Fibroblast of peridontal ligament (primary cell): ENCODE measurements around the gene NHERF2.

Experiments used
- DNase-seq: peaks from one replicate; pipeline ENCODE4 v3.0.0-alpha.2; 2010; ENCODE audit errors: extremely low read depth

The NHERF2 gene

GRCh38 chr16:2082983-2083364 lies 56.3 kb downstream of the NHERF2 start:
- no peak for DNase-seq

DNA sequence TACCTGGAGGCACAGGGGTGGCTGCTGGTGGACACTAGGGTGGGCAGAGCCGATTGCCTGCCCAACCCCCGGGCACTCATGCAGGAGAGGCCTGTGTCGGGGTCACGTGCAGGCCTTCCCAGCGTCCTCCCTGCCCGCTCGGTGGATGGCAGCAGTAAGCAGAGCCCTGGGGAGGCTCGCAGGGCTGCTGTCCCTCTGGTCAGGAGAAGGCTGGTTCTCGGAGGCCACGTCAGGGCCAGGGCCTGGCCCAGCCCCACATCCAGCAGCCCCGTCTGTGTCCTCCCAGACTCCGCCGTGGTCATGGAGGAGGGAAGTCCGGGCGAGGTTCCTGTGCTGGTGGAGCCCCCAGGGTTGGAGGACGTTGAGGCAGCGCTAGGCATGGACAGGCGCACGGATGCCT lies 56.7 kb downstream of the NHERF2 start:
- DNase-seq: no peak

DNA sequence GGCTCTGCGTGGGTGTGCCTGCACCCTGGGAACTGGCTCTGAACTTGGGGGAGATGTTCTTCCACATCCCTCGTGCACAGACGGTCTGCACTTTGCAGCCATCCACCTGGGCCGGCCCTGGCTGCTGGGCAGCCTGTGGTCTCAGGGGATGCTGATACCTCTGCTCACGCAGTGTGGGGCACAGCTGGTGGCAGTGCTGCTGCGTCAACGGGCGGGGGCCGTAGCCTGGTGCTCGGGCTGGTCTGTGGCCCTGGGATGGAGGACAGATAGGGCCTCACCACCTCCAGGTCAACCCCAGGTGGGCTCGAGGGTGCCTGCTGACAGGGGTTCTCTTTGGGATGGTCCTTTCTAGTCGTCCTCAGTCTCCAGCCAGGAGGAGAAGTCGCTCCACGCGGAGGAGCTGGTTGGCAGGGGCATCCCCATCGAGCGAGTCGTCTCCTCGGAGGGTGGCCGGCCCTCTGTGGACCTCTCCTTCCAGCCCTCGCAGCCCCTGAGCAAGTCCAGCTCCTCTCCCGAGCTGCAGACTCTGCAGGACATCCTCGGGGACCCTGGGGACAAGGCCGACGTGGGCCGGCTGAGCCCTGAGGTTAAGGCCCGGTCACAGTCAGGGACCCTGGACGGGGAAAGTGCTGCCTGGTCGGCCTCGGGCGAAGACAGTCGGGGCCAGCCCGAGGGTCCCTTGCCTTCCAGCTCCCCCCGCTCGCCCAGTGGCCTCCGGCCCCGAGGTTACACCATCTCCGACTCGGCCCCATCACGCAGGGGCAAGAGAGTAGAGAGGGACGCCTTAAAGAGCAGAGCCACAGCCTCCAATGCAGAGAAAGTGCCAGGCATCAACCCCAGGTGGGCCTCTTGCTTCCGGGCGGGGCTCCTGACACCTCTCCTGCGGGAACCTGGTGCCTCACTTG lies 57.4 kb downstream of the NHERF2 start:
- no peak for DNase-seq

GRCh38 chr16:2084895-2085625 lies 58.4 kb downstream of the NHERF2 start:
- DNase-seq: no peak

DNA sequence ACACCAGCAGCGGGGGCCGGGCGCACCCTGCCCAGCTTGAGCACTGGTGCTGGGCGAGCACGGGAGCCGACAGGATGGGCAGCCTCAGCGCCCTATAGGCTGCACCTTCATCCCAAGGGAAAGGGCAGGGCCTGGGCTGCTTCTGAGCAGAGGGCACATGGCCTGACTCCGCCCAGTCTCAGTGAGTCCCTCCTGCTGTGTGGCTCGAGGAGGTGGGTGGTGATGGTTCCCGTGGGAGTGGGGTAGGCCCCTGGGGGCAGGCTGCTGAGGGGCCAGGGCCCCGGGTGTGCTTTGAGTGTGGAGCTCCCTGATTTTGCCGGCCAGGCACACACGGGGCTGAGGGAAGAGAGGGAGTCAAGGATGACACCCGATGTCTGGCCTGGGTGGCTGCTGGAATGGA lies 59.0 kb downstream of the NHERF2 start:
- DNase-seq: no peak

DNA sequence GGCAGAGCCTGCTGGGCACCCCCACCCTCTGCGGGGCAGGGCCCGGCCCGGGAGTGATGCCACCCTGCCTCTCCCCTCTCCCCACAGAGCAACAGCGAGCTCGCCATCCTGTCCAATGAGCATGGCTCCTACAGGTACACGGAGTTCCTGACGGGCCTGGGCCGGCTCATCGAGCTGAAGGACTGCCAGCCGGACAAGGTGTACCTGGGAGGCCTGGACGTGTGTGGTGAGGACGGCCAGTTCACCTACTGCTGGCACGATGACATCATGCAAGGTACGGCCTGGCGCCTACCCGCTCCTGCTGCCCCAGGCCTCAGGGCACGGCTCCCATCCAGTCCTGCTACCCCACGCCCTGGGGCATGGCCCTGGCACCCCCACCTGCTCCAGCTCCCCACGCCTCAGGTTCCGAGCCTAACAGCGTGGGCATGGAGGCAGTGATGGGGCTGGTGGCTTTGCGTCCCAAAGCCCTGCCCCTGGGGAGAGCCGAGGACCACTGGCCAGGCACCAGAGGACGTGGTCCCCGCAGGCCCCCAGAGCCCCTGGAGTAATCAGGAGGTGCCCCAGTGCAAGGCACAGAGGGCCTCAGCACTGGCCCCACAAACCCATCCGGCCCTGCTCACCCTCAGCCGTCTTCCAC lies 59.5 kb downstream of the NHERF2 start:
- DNase-seq: no peak

- DNase-seq: no peak
Observed at GRCh38 chr16:2086812-2087747, 60.4 kb downstream of the NHERF2 start.

DNA sequence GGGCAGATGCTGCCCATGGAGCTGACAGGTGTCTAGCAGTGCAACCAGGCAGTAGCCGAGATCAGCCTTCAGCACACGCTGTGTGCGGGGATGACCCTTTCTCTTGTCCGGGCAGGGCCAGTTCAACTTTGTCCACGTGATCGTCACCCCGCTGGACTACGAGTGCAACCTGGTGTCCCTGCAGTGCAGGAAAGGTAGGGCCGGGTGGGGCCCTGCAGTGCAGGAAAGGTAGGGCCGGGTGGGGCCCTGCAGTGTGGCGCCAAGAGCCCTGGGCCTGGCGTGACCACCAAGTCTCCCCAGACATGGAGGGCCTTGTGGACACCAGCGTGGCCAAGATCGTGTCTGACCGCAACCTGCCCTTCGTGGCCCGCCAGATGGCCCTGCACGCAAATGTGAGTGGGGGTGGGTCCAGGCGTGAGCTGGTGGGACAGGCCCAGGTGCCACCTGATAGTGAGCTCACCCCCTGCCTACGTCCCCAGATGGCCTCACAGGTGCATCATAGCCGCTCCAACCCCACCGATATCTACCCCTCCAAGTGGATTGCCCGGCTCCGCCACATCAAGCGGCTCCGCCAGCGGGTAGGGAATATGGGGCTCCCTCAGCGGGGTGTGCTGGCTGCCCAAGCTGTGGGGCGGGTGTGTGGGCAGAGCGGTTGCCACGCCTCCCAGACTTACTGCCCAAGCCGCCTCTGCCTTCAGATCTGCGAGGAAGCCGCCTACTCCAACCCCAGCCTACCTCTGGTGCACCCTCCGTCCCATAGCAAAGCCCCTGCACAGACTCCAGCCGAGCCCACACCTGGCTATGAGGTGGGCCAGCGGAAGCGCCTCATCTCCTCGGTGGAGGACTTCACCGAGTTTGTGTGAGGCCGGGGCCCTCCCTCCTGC lies 61.3 kb downstream of the NHERF2 start:
- DNase-seq: no peak
